H1 (cell line): ENCODE measurements around the gene PGM2L1. TPM values are rescaled to one million over a fixed set of nuclear protein-coding genes. Genes with fewer than 3 reads are reported as not detected.

Experiments
- CHD7 ChIP-seq: fragments of 300-600 bp; sonication (generic); IDR thresholded peaks from 2 replicates; pipeline ENCODE4 v1.7.1; 2012; ENCODE audit warnings: low read length, moderate library complexity, mild to moderate bottlenecking, inconsistent platforms; ENCODE audit not compliant: insufficient replicate concordance
- FOSL1 ChIP-seq: IDR thresholded peaks from 2 replicates; pipeline ENCODE4 v1.6.1; 2011; ENCODE audit warnings: mild to moderate bottlenecking, low read depth, low read length, moderate library complexity; ENCODE audit not compliant: insufficient read depth
- POU5F1 ChIP-seq: IDR thresholded peaks from 2 replicates; pipeline ENCODE4 v1.6.1; 2011; ENCODE audit warnings: low read depth, mild to moderate bottlenecking, low read length, moderate library complexity
- polyA plus RNA-seq, 7 experiments: library from polyadenylated mRNA; depleted of rRNA in 3 of 7; stranded (reverse) in 5 of 7; unstranded in 2 of 7; fragments of >200 nt in 5 of 7; fragments of 200-250 nt in 2 of 7; gene quantifications; 1 replicate in 5 of 7; 2 replicates in 1 of 7; 4 replicates in 1 of 7; pipeline versions ENCODE4 v1.2.1 to v1.2.3, GENCODE V29; 2011 to 2013; ENCODE audit warnings: missing spikeins in 2 of 7, mixed read lengths in 2 of 7
- total RNA-seq: library from RNA; stranded (reverse); fragmentation: NEBNext Ultra II Directional; extraction: Animal tissue kit (Norgen Biotek cat#: 25700); gene quantifications from 2 replicates; pipeline ENCODE4 v1.2.1, GENCODE V29; 2021

The PGM2L1 gene
- total and polyA plus RNA-seq, 2 of the 8 experiments (the other 6 are each of a cell fraction or from before 2014, with no cell fraction given): 5.0 to 42.7 TPM

- no peak for TF ChIP-seq CHD7
- TF ChIP-seq FOSL1: no peak
- TF ChIP-seq POU5F1: no peak
Observed at GRCh38 chr11:74339619-74340018, 58.6 kb downstream of the PGM2L1 start (continued).
